Suprapubic skin (tissue), 4 donors: ENCODE measurements around the gene GUCY1A2.

ENCODE experiments used
- CTCF ChIP-seq, 2 donors: fragments of 200-600 bp in 1 of 2; fragments of 450-650 bp in 1 of 2; sonication (generic) in 1 of 2; IDR thresholded peaks; one replicate each; pipeline ENCODE4 v1.5.1; 2016 to 2019; ENCODE audit warnings: antibody characterized with exemption in 2 of 2, mild to moderate bottlenecking in 1 of 2, moderate library complexity in 1 of 2
- EP300 ChIP-seq: sonication (generic); formaldehyde crosslinking; IDR thresholded peaks from one replicate; pipeline ENCODE4 v1.6.1; 2017; ENCODE audit warnings: antibody characterized with exemption
- POLR2A ChIP-seq, 2 donors: fragments of 450-650 bp; IDR thresholded peaks; one replicate each; pipeline ENCODE4 v1.6.1; 2017; ENCODE audit warnings: antibody characterized with exemption in 2 of 2, mild to moderate bottlenecking in 2 of 2, moderate library complexity in 2 of 2
- POLR2AphosphoS5 ChIP-seq, 3 donors: sonication (generic); formaldehyde crosslinking; IDR thresholded peaks; one replicate each; pipeline ENCODE4 v1.6.1; 2017; ENCODE audit warnings: antibody characterized with exemption in 3 of 3

- TF ChIP-seq CTCF (IDR thresholded peaks at IDR 0.05): no peak
- TF ChIP-seq EP300: no peak
- TF ChIP-seq POLR2AphosphoS5 (IDR thresholded peaks at IDR 0.05): no peak
- TF ChIP-seq POLR2A (IDR thresholded peaks at IDR 0.05): no peak
These were observed 199.8 kb downstream of the GUCY1A2 start for GRCh38 chr11:106818443-106818842.
